ENCODE measurements around the gene SAMD1. TPM values are rescaled to one million over a fixed set of nuclear protein-coding genes. Genes with fewer than 3 reads are reported as not detected.
A peak's percentile ranks its signal among the peaks of the same experiment; 100 is the strongest.

Gene SAMD1
- total RNA-seq (28.3 TPM), polyA plus RNA-seq (ENCODE audit: insufficient read depth, low read depth, low replicate concordance) (23.3 TPM)
- long read RNA-seq, donor 1, transcript SAMD1-202 (5 exons, 2,164 nt): major isoform, 14 of 15 reads
- long read RNA-seq, donor 1, partial matches to known transcripts: 0 of 15 reads
- long read RNA-seq, donor 1, other reads (novel, unspliced or antisense): 0 of 15 reads
- long read RNA-seq, donor 2, transcript SAMD1-202 (5 exons, 2,164 nt): major isoform, 10 of 10 reads
- long read RNA-seq, donor 2, partial matches to known transcripts: 0 of 10 reads
- long read RNA-seq, donor 2, other reads (novel, unspliced or antisense): 0 of 10 reads
- long read RNA-seq, donor 3, transcript SAMD1-202 (5 exons, 2,164 nt): major isoform, 5 of 5 reads
- long read RNA-seq, donor 3, partial matches to known transcripts: 0 of 5 reads
- long read RNA-seq, donor 3, other reads (novel, unspliced or antisense): 0 of 5 reads
- long read RNA-seq, donor 4, transcript SAMD1-202 (5 exons, 2,164 nt): major isoform, 19 of 19 reads
- long read RNA-seq, donor 4, partial matches to known transcripts: 0 of 19 reads
- long read RNA-seq, donor 4, other reads (novel, unspliced or antisense): 0 of 19 reads
- long read RNA-seq, donor 5: 0 reads
- long read RNA-seq, donor 6, transcript SAMD1-202 (5 exons, 2,164 nt): major isoform, 8 of 8 reads
- long read RNA-seq, donor 6, partial matches to known transcripts: 0 of 8 reads
- long read RNA-seq, donor 6, other reads (novel, unspliced or antisense): 0 of 8 reads
- long read RNA-seq, donor 7, transcript SAMD1-202 (5 exons, 2,164 nt): major isoform, 6 of 8 reads
- long read RNA-seq, donor 7, partial matches to known transcripts: 0 of 8 reads
- long read RNA-seq, donor 7, other reads (novel, unspliced or antisense): 2 of 8 reads
- long read RNA-seq, donor 8, transcript SAMD1-202 (5 exons, 2,164 nt): major isoform, 9 of 10 reads
- long read RNA-seq, donor 8, partial matches to known transcripts: 0 of 10 reads
- long read RNA-seq, donor 8, other reads (novel, unspliced or antisense): 0 of 10 reads
- long read RNA-seq, donor 9, partial matches to known transcripts: 0 of 3 reads
- long read RNA-seq, donor 9, other reads (novel, unspliced or antisense): 0 of 3 reads
- long read RNA-seq, donor 10, transcript SAMD1-202 (5 exons, 2,164 nt): major isoform, 16 of 24 reads
- long read RNA-seq, donor 10, partial matches to known transcripts: 6 of 24 reads
- long read RNA-seq, donor 10, other reads (novel, unspliced or antisense): 0 of 24 reads

- peak within 1 kb of the TSS; percentile 73 to 82 (median 74) for H3K4me3 ChIP-seq (ENCODE audit: low read length in 3 of 3)
- intact Hi-C loops (cut with DNase I): no loop called here
- peak; percentile 91 to 98 (median 95) for DNase-seq
- TF ChIP-seq CTCF (IDR thresholded peaks at IDR 0.05; ENCODE audit: borderline replicate concordance, extremely low read depth, insufficient read depth): no peak
- H3K9me3 ChIP-seq (ENCODE audit: control insufficient read depth in 2 of 3, insufficient read depth in 1 of 3, low read length in 3 of 3): peaks cover 0 to 8% (median 4%) of the 10 kb centered on the region in 3 donors
- H3K4me1 ChIP-seq (ENCODE audit: control insufficient read depth in 2 of 3, insufficient read depth in 2 of 3, low read depth in 1 of 3, low read length in 3 of 3): no peaks in the 10 kb centered on the region
- peak within 1 kb of the TSS; percentile 51 to 87 (median 85) for H3K9ac ChIP-seq (ENCODE audit: low read length in 3 of 3)
- no peaks in the 10 kb centered on the region for H3K27me3 ChIP-seq (ENCODE audit: control insufficient read depth, insufficient read depth, low read length)
- peak within 1 kb of the TSS; percentile 92 to 94 for H3K27ac ChIP-seq (ENCODE audit: low read depth in 2 of 2, low read length in 2 of 2)
- H3K36me3 ChIP-seq (ENCODE audit: control insufficient read depth in 2 of 3, insufficient read depth in 3 of 3, low read length in 3 of 3): peaks cover 0 to 2% (median 2%) of the 10 kb centered on the region in 3 donors
- FAIRE-seq: no peak
Measured at GRCh38 chr19:14090509-14091080, at the start of gene SAMD1. TSS of gene SAMD1 (minus strand) at chr19:14090751.

DNA sequence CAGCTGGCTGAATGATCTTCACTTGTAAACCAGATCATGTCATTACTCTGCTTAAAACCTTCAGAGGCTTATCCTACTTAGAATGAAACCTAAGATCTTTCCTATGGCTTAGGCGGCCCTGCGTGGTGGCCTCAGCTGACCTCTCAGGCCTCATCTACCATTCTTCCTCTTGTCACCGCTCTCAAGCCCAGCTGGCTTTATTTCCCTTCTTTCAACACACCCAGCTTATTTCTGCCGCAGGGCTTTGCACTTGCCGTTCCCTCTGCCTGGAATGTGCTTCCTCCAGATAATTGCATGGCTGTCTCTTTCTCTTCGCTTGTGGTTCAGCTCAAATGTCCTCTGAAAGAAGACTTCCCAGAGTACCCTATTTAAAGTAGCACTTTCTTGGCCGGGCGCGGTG is 49.4 kb upstream of the SAMD1 start:
- intact Hi-C loops (cut with DNase I): no loop called here
- no peak for TF ChIP-seq CTCF (IDR thresholded peaks at IDR 0.05; ENCODE audit: borderline replicate concordance, extremely low read depth, insufficient read depth)
- no peak for DNase-seq
- Histone ChIP-seq H3K4me3 (ENCODE audit: low read length in 3 of 3) (no peak overlapping the region), H3K27ac (ENCODE audit: low read depth in 2 of 2, low read length in 2 of 2) (no peak overlapping the region), H3K4me1 (ENCODE audit: control insufficient read depth in 2 of 3, insufficient read depth in 2 of 3, low read depth in 1 of 3, low read length in 3 of 3) (peaks cover 0 to 6% (median 0%) of the 10 kb centered on the region in 3 donors), H3K9ac (ENCODE audit: low read length in 3 of 3) (no peak overlapping the region), H3K9me3 (ENCODE audit: control insufficient read depth in 2 of 3, insufficient read depth in 1 of 3, low read length in 3 of 3) (no peaks in the 10 kb centered on the region), H3K27me3 (ENCODE audit: control insufficient read depth, insufficient read depth, low read length) (no peaks in the 10 kb centered on the region), H3K36me3 (ENCODE audit: control insufficient read depth in 2 of 3, insufficient read depth in 3 of 3, low read length in 3 of 3) (no peaks in the 10 kb centered on the region)
- FAIRE-seq: no peak

DNA sequence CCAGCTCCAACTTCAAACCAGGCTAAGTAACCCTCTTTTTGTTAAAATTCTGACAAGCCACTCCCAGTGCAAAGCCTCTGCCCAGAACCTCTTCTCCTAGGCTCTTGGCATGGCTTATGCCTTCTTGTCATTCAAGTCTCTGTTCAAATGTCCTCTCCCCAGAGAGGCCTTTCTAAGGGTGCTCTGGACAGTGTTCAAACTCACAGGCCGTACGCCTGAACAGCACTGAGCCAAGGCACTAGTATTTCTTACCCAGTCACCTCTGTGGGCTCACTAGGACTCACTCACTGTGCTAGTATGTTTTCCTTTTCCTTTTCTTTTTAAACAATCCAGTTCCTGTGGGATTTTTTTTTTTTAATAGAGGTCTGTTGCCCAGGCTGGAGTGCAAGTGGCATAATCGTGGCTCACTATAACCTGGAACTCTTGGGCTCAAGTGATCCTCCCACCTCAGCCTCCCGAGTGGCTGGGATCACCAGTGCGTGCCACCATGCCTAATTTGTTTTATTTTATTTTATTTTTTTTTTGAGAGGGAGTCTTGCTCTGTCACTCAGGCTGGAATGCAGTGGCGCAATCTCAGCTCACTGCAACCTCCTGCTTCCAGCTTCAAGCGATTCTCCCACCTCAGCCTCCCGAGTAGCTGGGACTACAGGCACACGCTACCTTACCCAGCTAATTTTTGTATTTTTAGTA is 48.2 kb upstream of the SAMD1 start:
- no peaks in the 10 kb centered on the region for H3K36me3 ChIP-seq (ENCODE audit: control insufficient read depth in 2 of 3, insufficient read depth in 3 of 3, low read length in 3 of 3)
- H3K27ac ChIP-seq (ENCODE audit: low read depth in 2 of 2, low read length in 2 of 2): no peak overlapping the region
- no peak for TF ChIP-seq CTCF (IDR thresholded peaks at IDR 0.05; ENCODE audit: borderline replicate concordance, extremely low read depth, insufficient read depth)
- no peak for DNase-seq
- H3K9ac ChIP-seq (ENCODE audit: low read length in 3 of 3): no peak overlapping the region
- H3K4me1 ChIP-seq (ENCODE audit: control insufficient read depth in 2 of 3, insufficient read depth in 2 of 3, low read depth in 1 of 3, low read length in 3 of 3): peaks cover 0 to 6% (median 0%) of the 10 kb centered on the region in 3 donors
- H3K27me3 ChIP-seq (ENCODE audit: control insufficient read depth, insufficient read depth, low read length): no peaks in the 10 kb centered on the region
- H3K4me3 ChIP-seq (ENCODE audit: low read length in 3 of 3): no peak overlapping the region
- no peak for FAIRE-seq
- no peaks in the 10 kb centered on the region for H3K9me3 ChIP-seq (ENCODE audit: control insufficient read depth in 2 of 3, insufficient read depth in 1 of 3, low read length in 3 of 3)
- intact Hi-C loops (cut with DNase I): no loop called here
